Left hindlimb (tissue), 1 donor: ENCODE measurements around the gene ZNF793.

ENCODE experiments used
- DNase-seq: peaks from one replicate; pipeline ENCODE4 v3.0.0-alpha.2; 2018

The ZNF793 gene

DNA sequence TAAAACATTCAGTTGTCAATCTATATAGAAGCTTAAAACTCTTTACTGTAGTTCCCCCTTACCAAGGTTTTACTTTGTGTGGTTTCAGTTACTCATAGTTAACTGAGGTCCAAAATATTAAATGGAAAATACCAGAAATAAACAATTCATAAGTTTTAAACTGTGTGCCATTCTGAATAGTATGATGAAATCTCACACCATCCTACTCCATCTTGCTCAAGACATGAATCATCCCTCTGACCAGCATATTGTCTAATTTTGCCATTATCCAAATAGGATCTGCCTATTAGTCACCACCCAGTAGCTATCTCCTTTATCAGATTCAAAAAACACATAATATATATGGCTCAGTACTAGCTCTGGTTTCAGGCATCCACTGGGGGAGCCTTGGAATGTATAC, 65.5 kb downstream of the ZNF793 start:
- DNase-seq = no peak

DNA sequence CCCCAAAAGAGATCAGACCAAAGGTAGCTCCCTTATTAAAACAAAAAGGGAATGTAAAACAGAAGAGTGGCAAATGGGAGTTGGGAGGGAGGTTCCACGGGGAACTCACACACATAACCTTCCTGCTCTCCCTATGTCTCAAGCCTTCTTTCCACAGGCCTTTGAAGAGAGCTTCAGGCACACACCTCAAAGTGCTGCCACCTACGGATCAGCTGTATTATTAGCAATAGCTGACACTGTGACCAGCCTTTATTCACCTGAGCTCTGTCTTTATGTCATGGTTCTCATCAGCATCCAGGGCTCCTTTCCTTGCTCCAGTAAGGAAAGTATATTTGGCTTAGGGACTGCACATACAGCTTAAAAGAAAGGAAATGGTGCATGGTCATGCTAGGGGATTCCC, 76.6 kb downstream of the ZNF793 start:
- no peak for DNase-seq
